Fibroblast of lung (primary cell): ENCODE results near the gene TFAP2E. TPM values are rescaled to one million over a fixed set of nuclear protein-coding genes. Genes with fewer than 3 reads are reported as not detected.

Experiments
- DNase-seq, 2 donors: peaks; one replicate each; pipeline versions ENCODE4 v3.0.0 to v3.0.0-alpha.2; 2010; ENCODE audit warnings: low read depth in 2 of 2
- H2AFZ ChIP-seq: 2 replicates; pipeline ENCODE4 v1.5.1; 2012; ENCODE audit warnings: low read length, control low read depth, inconsistent platforms
- H3K27ac ChIP-seq: 2 replicates; pipeline ENCODE4 v1.5.1; 2011; ENCODE audit warnings: low read length, control low read depth; ENCODE audit not compliant: insufficient read depth
- H3K27me3 ChIP-seq: 2 replicates; pipeline ENCODE4 v1.5.1; 2011; ENCODE audit warnings: mild to moderate bottlenecking, low read length; ENCODE audit not compliant: control insufficient read depth, insufficient read depth
- H3K36me3 ChIP-seq: 2 replicates; pipeline ENCODE4 v1.5.1; 2011; ENCODE audit warnings: low read length; ENCODE audit not compliant: control insufficient read depth, insufficient read depth
- H3K4me1 ChIP-seq: 2 replicates; pipeline ENCODE4 v1.5.1; 2011; ENCODE audit warnings: low read length; ENCODE audit not compliant: control insufficient read depth, insufficient read depth; ENCODE audit errors: extremely low read depth
- H3K4me2 ChIP-seq: 2 replicates; pipeline ENCODE4 v1.5.1; 2011; ENCODE audit warnings: low read length, control low read depth; ENCODE audit not compliant: insufficient read depth; ENCODE audit errors: extremely low read depth
- H3K4me3 ChIP-seq, 4 experiments: fragments of 200-600 bp in 1 of 4; sonication (generic) in 1 of 4; replicated peaks in 1 of 4; 2 replicates each; pipeline ENCODE4 v1.5.1; 2011 to 2016; ENCODE audit warnings: low read length in 4 of 4, low read depth in 3 of 4, mild to moderate bottlenecking in 3 of 4, control low read depth in 2 of 4, inconsistent platforms in 1 of 4, mixed read lengths in 1 of 4; ENCODE audit not compliant: insufficient read depth in 1 of 4; ENCODE audit errors: control extremely low read depth in 1 of 4
- H3K79me2 ChIP-seq: 2 replicates; pipeline ENCODE4 v1.5.1; 2012; ENCODE audit warnings: mild to moderate bottlenecking, low read length, inconsistent platforms; ENCODE audit not compliant: control insufficient read depth, insufficient read depth
- H3K9ac ChIP-seq: 2 replicates; pipeline ENCODE4 v1.5.1; 2011; ENCODE audit warnings: mild to moderate bottlenecking, low read length, control low read depth; ENCODE audit not compliant: insufficient read depth
- H3K9me3 ChIP-seq: 2 replicates; pipeline ENCODE4 v1.5.1; 2012; ENCODE audit warnings: low read depth, low read length; ENCODE audit not compliant: control insufficient read depth, insufficient read depth
- H4K20me1 ChIP-seq: 2 replicates; pipeline ENCODE4 v1.5.1; 2011; ENCODE audit warnings: low read length; ENCODE audit not compliant: control insufficient read depth, insufficient read depth; ENCODE audit errors: extremely low read depth
- EZH2 ChIP-seq: IDR thresholded peaks from 2 replicates; pipeline ENCODE4 v1.5.1; 2012; ENCODE audit warnings: low read length, control low read depth, mild to moderate bottlenecking; ENCODE audit errors: missing control alignments
- polyA plus RNA-seq, 2 donors: library from polyadenylated mRNA; depleted of rRNA in 1 of 2; stranded (reverse) in 1 of 2; unstranded in 1 of 2; fragments of >200 nt; gene quantifications; 2 replicates each; pipeline ENCODE4 v1.2.1, GENCODE V29; 2011 to 2012; ENCODE audit warnings: missing spikeins in 1 of 2
- total RNA-seq: library from RNA; depleted of rRNA; stranded (reverse); fragments of >200 nt; gene quantifications from 2 replicates; pipeline ENCODE4 v1.2.1, GENCODE V29; 2014
- TF ChIP-seq, protein P1 (sequence below), 2 donors: IDR thresholded peaks in 1 of 2; conservative IDR thresholded peaks in 1 of 2; 1 replicate in 1 of 2; 2 replicates in 1 of 2; pipeline ENCODE4 v1.5.1; 2011 to 2012; ENCODE audit warnings: low read length in 2 of 2, control low read depth in 1 of 2, inconsistent platforms in 1 of 2, low read depth in 1 of 2, mild to moderate bottlenecking in 1 of 2

The TFAP2E gene
- total and polyA plus RNA-seq, 2 donors (not counting 1 experiment from before 2014, with no cell fraction given): 0.17 to 0.83 TPM

DNA sequence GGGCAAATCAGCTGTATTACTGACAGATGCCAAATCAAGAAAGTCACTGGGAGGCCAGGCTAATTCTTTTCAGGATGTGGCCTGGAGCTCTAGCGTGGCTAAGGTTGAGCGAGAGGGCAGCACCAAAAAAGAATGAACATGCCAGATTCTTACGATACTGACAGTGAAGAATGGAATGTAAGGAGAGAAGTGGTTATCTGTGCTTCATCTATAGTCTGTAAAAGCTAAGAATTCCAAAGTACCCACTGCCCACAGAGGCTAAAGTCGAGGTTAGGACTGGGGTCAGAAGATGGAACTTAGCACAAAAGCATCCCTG lies 32.7 kb downstream of the TFAP2E start:
- Histone ChIP-seq H3K4me2 (no peak overlapping the region), H3K9me3 (no peaks in the 10 kb centered on the region), H4K20me1 (peaks cover 2% of the 10 kb centered on the region), H3K79me2 (peaks cover 7% of the 10 kb centered on the region), H3K4me3 (no peak overlapping the region), H3K4me1 (no peaks in the 10 kb centered on the region), H3K9ac (no peak overlapping the region), H3K27ac (no peak overlapping the region), H2AFZ (no peak overlapping the region), H3K36me3 (peaks cover 14% of the 10 kb centered on the region), H3K27me3 (no peaks in the 10 kb centered on the region)
- no peak for TF ChIP-seq EZH2
- TF ChIP-seq, protein P1, sequence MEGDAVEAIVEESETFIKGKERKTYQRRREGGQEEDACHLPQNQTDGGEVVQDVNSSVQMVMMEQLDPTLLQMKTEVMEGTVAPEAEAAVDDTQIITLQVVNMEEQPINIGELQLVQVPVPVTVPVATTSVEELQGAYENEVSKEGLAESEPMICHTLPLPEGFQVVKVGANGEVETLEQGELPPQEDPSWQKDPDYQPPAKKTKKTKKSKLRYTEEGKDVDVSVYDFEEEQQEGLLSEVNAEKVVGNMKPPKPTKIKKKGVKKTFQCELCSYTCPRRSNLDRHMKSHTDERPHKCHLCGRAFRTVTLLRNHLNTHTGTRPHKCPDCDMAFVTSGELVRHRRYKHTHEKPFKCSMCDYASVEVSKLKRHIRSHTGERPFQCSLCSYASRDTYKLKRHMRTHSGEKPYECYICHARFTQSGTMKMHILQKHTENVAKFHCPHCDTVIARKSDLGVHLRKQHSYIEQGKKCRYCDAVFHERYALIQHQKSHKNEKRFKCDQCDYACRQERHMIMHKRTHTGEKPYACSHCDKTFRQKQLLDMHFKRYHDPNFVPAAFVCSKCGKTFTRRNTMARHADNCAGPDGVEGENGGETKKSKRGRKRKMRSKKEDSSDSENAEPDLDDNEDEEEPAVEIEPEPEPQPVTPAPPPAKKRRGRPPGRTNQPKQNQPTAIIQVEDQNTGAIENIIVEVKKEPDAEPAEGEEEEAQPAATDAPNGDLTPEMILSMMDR (conservative IDR thresholded peaks at IDR 0.05 in 1 of 2, IDR thresholded peaks at IDR 0.05 in 1 of 2; ENCODE audit: low read depth in 1 of 2, low read length in 2 of 2): no peak
- DNase-seq: peak in 1 of 2 donors; percentile 76

DNA sequence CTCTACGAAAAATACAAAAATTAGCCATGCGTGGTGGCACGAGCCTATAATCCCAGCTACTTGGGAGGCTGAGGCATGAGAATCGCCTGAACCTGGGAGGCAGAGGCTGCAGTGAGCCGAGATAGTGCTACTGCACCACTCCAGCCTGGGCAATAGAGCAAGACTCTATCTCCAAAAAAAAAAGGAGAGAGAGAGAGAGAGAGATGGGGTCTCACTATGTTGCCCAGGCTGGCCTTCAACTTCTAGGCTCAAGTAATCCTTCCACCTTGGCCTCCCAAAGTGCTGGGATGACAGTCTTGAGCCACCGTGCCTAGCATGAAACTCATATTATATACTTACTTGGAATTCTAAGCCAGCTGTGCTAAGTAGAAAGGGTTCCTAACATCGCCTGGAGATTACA lies 38.5 kb downstream of the TFAP2E start:
- H3K4me1 ChIP-seq: no peaks in the 10 kb centered on the region
- no peak for TF ChIP-seq EZH2
- TF ChIP-seq, protein P1 (conservative IDR thresholded peaks at IDR 0.05 in 1 of 2, IDR thresholded peaks at IDR 0.05 in 1 of 2; ENCODE audit: low read depth in 1 of 2, low read length in 2 of 2): no peak
- peaks cover 5% of the 10 kb centered on the region for H3K36me3 ChIP-seq
- no peak overlapping the region for H3K9ac ChIP-seq
- no peaks in the 10 kb centered on the region for H4K20me1 ChIP-seq
- H2AFZ ChIP-seq: no peak overlapping the region
- H3K27me3 ChIP-seq: no peaks in the 10 kb centered on the region
- H3K4me3 ChIP-seq: no peak overlapping the region
- no peak for DNase-seq
- H3K9me3 ChIP-seq: no peaks in the 10 kb centered on the region
- no peak overlapping the region for H3K27ac ChIP-seq
- peaks cover 21% of the 10 kb centered on the region for H3K79me2 ChIP-seq
- no peak overlapping the region for H3K4me2 ChIP-seq

DNA sequence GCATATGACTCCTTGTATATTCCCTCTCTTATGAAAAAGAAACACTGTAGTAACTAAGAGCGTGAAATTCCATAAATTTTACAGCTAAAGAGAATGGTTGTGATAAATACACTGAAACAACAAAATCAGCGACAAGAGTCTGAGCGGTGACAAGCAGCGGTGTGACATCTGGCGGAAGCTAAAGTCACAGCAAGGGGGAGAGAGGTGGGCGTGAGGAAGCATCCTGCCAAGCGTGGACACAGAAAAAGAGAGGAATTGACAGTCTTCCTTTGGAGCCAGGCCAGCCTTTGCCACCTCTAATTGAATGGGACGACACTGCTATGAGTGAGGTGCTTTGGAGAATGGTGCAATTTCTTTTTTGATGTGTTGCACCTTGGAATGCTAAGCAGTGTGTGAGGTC lies 42.3 kb downstream of the TFAP2E start:
- H3K79me2 ChIP-seq: peaks cover 15% of the 10 kb centered on the region
- H3K4me3 ChIP-seq: no peak overlapping the region
- no peaks in the 10 kb centered on the region for H4K20me1 ChIP-seq
- no peak for DNase-seq
- no peaks in the 10 kb centered on the region for H3K4me1 ChIP-seq
- H2AFZ ChIP-seq: no peak overlapping the region
- H3K9me3 ChIP-seq: no peaks in the 10 kb centered on the region
- H3K27me3 ChIP-seq: no peaks in the 10 kb centered on the region
- no peak overlapping the region for H3K9ac ChIP-seq
- no peak overlapping the region for H3K4me2 ChIP-seq
- no peak overlapping the region for H3K27ac ChIP-seq
- H3K36me3 ChIP-seq: peaks cover 1% of the 10 kb centered on the region
- TF ChIP-seq, protein P1 (conservative IDR thresholded peaks at IDR 0.05 in 1 of 2, IDR thresholded peaks at IDR 0.05 in 1 of 2; ENCODE audit: low read depth in 1 of 2, low read length in 2 of 2): no peak
